Stimulated activated CD4-positive, alpha-beta T cell treated with anti-CD3 and anti-CD28 coated beads, Interleukin-12 subunit alpha, Interleukin-12 subunit beta, amount 100 ng/mL, for 4 hours (primary cell): ENCODE data around the gene GCDH.
"Not testable (repeated sequence)": the region's sequence is repeated elsewhere in the genome, so short reads cannot be mapped to it uniquely, and the experiment has no call there.

Experiments
- DNase-seq: peaks from one replicate; pipeline ENCODE4 v3.0.0-alpha.2; 2020

The GCDH gene

GRCh38 chr19:12890787-12891552 lies at the start of gene GCDH:
TSS of gene GCDH (plus strand) at chr19:12891160. CDS start at chr19:12891305, 145 bp downstream.
- peak; percentile 91 for DNase-seq

DNA sequence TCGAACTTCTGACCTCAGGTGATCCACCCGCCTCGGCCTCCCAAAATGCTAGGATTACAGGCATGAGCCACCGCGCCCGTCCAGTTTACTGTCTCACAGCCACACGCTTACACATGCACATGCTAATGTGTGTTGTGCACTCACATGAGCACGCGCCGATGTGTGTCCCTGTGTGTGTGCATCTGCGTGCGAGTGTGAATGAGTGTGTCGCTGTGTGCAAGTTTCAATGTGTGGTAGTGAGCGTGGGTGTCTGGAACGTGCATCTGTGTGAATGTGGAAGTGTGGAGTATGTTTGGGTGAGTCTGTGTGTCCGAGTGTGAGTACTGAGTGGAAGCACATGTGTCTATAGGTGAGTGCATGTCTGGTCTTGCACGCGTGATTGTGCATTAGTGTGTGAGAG lies 48.4 kb upstream of the GCDH start:
- no peak for DNase-seq

GRCh38 chr19:12843328-12843727 lies 47.6 kb upstream of the GCDH start:
- DNase-seq, result no peak

GRCh38 chr19:12843999-12844732 lies 46.8 kb upstream of the GCDH start:
- DNase-seq, result no peak

DNA sequence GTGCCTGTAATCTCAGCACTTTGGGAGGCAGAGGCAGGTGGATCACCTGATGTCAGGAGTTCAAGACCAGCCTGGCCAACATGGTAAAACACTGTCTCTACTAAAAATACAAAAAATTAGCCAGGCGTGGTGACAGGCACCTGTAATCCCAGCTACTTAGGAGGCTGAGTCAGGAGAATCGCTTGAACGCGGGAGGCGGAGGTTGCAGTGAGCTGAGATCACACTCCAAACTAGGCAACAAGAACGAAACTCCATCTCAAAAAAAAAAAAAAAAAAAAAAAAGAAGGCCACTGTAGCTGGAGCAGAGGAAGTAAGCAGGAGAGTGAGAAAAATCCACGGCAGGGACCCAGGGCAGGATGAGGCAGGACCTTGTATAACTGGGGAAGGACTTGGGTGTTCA lies 44.3 kb upstream of the GCDH start:
- not testable (repeated sequence) for DNase-seq

DNA sequence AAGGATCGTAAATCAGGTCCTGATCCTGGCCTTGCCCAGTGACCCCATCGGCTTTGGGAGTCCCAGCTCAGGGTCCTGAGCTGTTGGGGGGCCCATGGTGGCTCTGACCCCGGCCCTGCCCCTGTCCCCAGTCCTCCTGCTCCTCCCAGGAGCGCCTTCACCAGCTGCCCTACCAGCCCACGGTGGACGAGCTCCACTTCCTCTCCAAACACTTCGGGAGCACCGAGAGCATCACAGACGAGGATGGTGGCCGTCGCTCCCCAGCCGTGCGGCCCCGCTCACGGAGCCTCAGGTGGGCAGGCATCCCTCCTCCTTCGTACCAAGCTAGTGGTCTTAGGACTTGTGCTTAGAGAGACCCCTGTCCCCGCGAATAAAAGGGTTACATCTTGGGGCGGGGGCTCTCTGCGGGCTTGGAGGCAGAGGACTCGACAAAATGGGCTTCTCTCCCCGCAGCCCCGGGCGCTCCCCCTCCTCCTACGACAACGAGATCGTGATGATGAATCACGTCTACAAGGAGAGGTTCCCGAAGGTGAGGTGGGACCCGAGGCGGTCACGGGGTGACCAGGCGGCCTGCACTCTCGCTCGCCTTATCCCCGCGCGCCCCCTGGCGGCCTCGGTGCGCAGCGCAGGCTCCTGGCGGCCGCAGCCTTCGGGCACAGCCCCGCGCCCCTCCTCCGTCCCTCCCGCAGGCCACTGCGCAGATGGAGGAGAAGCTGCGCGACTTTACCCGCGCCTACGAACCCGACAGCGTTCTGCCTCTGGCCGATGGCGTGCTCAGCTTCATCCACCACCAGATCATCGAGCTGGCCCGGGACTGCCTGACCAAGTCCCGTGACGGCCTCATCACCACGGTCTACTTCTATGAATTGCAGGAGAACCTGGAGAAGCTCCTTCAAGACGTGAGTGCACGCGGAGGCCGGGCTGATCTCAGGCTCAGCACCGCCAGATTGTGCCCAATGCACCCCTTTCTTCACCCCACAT lies 43.5 kb upstream of the GCDH start:
- DNase-seq, result peak; percentile 88

DNA sequence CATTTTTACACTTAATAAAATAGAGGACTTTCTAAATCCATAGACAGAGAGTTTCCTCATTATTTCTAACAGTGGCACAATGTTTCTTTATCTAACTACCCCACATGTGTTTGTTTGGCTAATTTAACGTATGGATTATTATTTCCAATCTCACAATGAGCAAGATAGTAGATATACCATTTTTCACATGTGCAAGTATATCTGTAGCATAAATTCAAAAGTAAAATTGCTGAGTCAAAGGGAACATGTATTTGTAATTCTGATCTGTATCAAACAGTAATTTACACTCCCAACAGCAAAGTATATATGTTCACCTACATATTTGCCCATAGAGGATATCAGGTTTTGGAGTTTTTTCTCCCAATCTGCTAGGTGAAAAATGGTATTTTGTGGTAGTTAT lies 34.3 kb upstream of the GCDH start:
- DNase-seq, result no peak

- DNase-seq, result no peak
Measured at GRCh38 chr19:12858041-12858928, 32.7 kb upstream of the GCDH start.

GRCh38 chr19:12859546-12859945 lies 31.4 kb upstream of the GCDH start:
- no peak for DNase-seq

- DNase-seq, result no peak
Measured at GRCh38 chr19:12864143-12864542, 26.8 kb upstream of the GCDH start.

GRCh38 chr19:12864721-12865715 lies 25.9 kb upstream of the GCDH start:
- no peak for DNase-seq

DNA sequence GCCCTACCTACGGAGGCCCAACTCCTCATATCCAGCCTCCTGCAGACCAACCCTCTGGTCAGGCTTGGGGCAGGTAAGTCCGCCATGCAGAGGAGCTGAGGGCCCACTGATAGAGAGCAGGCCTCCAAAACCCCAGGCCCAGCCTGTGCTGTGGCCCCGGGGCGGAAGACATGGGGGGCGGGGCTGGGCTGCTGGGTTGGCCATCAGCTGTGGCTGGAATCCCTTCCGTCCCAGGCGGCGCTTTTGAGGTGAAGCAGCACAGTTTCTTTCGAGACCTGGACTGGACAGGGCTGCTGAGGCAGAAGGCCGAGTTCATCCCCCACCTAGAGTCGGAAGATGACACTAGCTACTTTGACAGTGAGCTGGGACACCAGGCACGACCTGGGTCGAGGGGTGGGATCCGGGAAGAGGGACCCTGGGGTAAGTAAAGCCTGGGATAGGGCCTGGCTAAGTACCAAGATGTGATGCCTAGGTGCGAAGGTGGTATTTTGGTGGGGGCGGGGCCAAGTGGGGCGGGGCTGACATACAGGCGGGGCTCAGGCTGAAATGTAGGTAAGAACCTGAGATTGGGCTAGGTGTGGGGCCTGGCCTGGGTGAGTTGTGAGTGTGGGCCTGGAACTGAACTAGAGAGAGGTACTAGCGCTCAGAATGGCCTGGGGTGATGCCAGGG lies 25.1 kb upstream of the GCDH start:
- DNase-seq, result no peak

DNA sequence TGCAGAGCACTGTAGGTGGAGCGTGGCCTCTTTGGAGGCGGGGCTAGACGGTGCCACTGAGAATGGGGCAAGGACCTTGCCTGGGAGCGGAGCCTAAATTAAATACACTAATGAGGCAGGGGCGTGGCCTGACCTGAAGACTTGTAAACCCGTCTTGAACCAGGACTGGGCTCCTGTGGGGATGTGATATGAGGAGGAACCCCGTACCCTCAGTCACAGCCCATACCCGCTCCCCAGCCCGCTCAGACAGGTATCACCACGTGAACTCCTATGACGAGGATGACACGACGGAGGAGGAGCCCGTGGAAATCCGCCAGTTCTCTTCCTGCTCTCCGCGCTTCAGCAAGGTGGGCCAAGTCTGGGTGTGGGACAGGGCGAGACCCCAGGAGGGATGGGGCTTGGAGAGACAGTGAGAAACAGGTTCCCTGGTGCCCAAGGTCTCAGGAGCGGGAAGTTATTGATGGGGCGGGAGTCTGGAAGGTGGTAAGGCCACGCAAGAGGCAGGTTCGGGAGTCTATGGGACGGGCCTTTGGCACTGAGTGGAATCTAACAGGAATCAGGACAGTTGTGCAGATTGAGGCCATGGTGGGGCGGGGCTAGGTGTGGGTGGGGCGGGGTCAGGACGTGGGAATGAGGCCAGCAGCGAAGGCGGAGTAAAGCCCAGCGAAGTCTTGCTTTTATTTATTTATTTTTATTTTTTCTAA lies 24.4 kb upstream of the GCDH start:
- no peak for DNase-seq

- peak; percentile 60 for DNase-seq
Measured at GRCh38 chr19:12867120-12868099, 23.6 kb upstream of the GCDH start.

DNA sequence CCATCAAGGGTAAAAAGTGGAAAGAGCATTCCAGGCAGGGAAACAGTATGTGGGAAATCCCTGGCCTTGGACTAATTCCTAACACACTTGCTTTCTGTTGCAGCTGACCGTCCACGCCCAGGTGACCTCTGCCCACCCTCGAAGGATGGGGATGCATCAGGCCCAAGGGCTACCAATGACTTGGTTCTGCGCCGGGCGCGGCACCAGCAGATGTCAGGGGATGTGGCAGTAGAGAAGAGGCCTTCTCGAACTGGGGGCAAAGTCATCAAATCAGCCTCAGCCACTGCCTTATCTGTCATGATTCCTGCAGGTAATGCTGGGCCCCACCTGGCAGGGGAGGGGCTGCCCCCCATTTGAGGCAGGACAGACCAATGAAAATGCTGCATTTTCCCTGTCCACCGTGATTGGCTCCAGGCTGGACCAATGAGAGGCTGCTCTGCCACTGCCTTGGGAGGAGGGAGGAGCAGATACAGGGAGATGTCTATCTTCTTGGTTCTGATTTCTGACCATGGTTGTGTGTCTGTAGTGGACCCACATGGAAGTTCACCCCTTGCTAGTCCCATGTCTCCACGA lies 22.3 kb upstream of the GCDH start:
- DNase-seq, result no peak

GRCh38 chr19:12871681-12872080 lies 19.3 kb upstream of the GCDH start:
- DNase-seq, result no peak

GRCh38 chr19:12872255-12872654 lies 18.7 kb upstream of the GCDH start:
- no peak for DNase-seq
